Neural cell (in vitro differentiated cells): ENCODE data around the gene TFPI2. TPM values are rescaled to one million over a fixed set of nuclear protein-coding genes. Genes with fewer than 3 reads are reported as not detected.

Experiments
- H2AFZ ChIP-seq: fragments of 200-600, 300-800 bp; sonication (generic), shearing (Covaris generic); 2 replicates; pipeline ENCODE4 v1.6.0; 2014; ENCODE audit warnings: low read depth, mild to moderate bottlenecking, antibody characterized with exemption, low read length, moderate library complexity
- H3F3A ChIP-seq: fragments of 200-600 bp; shearing (Covaris generic); 2 replicates; pipeline ENCODE4 v1.6.1; 2016; ENCODE audit warnings: mild to moderate bottlenecking, moderate library complexity, mixed read lengths, antibody characterized with exemption, low read length; ENCODE audit not compliant: insufficient read depth, poor library complexity, severe bottlenecking
- H3K27ac ChIP-seq: fragments of 200-600, 300-800 bp; sonication (generic), shearing (Covaris generic); 2 replicates; pipeline ENCODE4 v1.5.1; 2014; ENCODE audit warnings: mild to moderate bottlenecking, low read length, moderate library complexity
- H3K27me3 ChIP-seq: fragments of 300-800, 200-600 bp; sonication (generic), shearing (Covaris generic); 2 replicates; pipeline ENCODE4 v1.6.0; 2014; ENCODE audit warnings: mild to moderate bottlenecking, low read depth, low read length, moderate library complexity; ENCODE audit not compliant: insufficient read depth
- H3K36me3 ChIP-seq: fragments of 300-800, 200-600 bp; sonication (generic), shearing (Covaris generic); 2 replicates; pipeline ENCODE4 v1.5.1; 2014; ENCODE audit warnings: mild to moderate bottlenecking, antibody characterized with exemption, low read length, moderate library complexity; ENCODE audit not compliant: insufficient read depth
- H3K4me2 ChIP-seq: fragments of 300-800, 200-600 bp; sonication (generic), shearing (Covaris generic); 2 replicates; pipeline ENCODE4 v1.6.0; 2014; ENCODE audit warnings: mild to moderate bottlenecking, low read length
- H3K4me3 ChIP-seq: fragments of 300-800, 200-600 bp; sonication (generic), shearing (Covaris generic); 2 replicates; pipeline ENCODE4 v1.5.1; 2014; ENCODE audit warnings: mild to moderate bottlenecking, low read length, moderate library complexity
- H3K79me2 ChIP-seq: fragments of 200-600 bp; shearing (Covaris generic); replicated peaks from 2 replicates; pipeline ENCODE4 v1.6.0; 2014; ENCODE audit warnings: mild to moderate bottlenecking, low read length, moderate library complexity; ENCODE audit not compliant: insufficient read depth
- H3K9ac ChIP-seq: fragments of 300-800, 200-600 bp; sonication (generic), shearing (Covaris generic); 2 replicates; pipeline ENCODE4 v1.6.1; 2016; ENCODE audit warnings: mild to moderate bottlenecking, low read length, mixed read lengths
- H3K9me2 ChIP-seq: fragments of 200-600 bp; shearing (Covaris generic); 2 replicates; pipeline ENCODE4 v1.6.1; 2016; ENCODE audit warnings: mild to moderate bottlenecking, low read length, mixed read lengths; ENCODE audit not compliant: insufficient read depth
- H3K9me3 ChIP-seq: fragments of 200-600, 300-800 bp; sonication (generic), shearing (Covaris generic); 2 replicates; pipeline ENCODE4 v1.6.1; 2016; ENCODE audit warnings: mild to moderate bottlenecking, mixed run types, low read length, moderate library complexity, mixed read lengths
- H4K20me1 ChIP-seq: fragments of 200-600 bp; shearing (Covaris generic); 2 replicates; pipeline ENCODE4 v1.6.1; 2016; ENCODE audit warnings: mild to moderate bottlenecking, mixed run types; ENCODE audit not compliant: insufficient read depth
- EP300 ChIP-seq: fragments of 450-650 bp; conservative IDR thresholded peaks from 2 replicates; pipeline ENCODE4 v1.6.1; 2014; ENCODE audit warnings: antibody characterized with exemption, mild to moderate bottlenecking, moderate library complexity; ENCODE audit not compliant: poor library complexity, severe bottlenecking
- EZH2 ChIP-seq: fragments of 200-600, 300-800 bp; shearing (Covaris generic), sonication (generic); IDR thresholded peaks from 2 replicates; pipeline ENCODE4 v1.6.1; 2014; ENCODE audit warnings: antibody characterized with exemption, low read length, borderline replicate concordance, mild to moderate bottlenecking; ENCODE audit not compliant: insufficient read depth, poor library complexity, severe bottlenecking
- MXI1 ChIP-seq: fragments of 450-650 bp; conservative IDR thresholded peaks from 2 replicates; pipeline ENCODE4 v1.6.1; 2014; ENCODE audit warnings: antibody characterized with exemption, mild to moderate bottlenecking; ENCODE audit not compliant: poor library complexity, severe bottlenecking
- POLR2AphosphoS5 ChIP-seq: IDR thresholded peaks from 2 replicates; pipeline ENCODE4 v1.6.1; 2012
- RAD21 ChIP-seq: fragments of 450-650 bp; conservative IDR thresholded peaks from 2 replicates; pipeline ENCODE4 v1.6.1; 2014; ENCODE audit warnings: antibody characterized with exemption, mild to moderate bottlenecking, moderate library complexity
- SMC3 ChIP-seq: fragments of 450-650 bp; conservative IDR thresholded peaks from 2 replicates; pipeline ENCODE4 v1.6.1; 2014; ENCODE audit warnings: antibody characterized with exemption, mild to moderate bottlenecking, moderate library complexity; ENCODE audit not compliant: poor library complexity
- TAF1 ChIP-seq: IDR thresholded peaks from 2 replicates; pipeline ENCODE4 v1.6.1; 2012; ENCODE audit warnings: low read depth
- polyA plus RNA-seq: library from polyadenylated mRNA; depleted of rRNA; stranded (reverse); fragments of >200 nt; gene quantifications from 2 replicates; pipeline ENCODE4 v1.2.3, GENCODE V29; 2014
- TF ChIP-seq, protein P1 (sequence below): fragments of 450-650 bp; IDR thresholded peaks from 2 replicates; pipeline ENCODE4 v1.5.1; 2014; ENCODE audit warnings: antibody characterized with exemption, mild to moderate bottlenecking, moderate library complexity; ENCODE audit not compliant: poor library complexity, severe bottlenecking
- TF ChIP-seq, protein P2 (sequence below): IDR thresholded peaks from 2 replicates; pipeline ENCODE4 v1.6.1; 2012; ENCODE audit warnings: borderline replicate concordance

The TFPI2 gene
- polyA plus RNA-seq, 1 donor from 2014 or later = 0.78 TPM

DNA sequence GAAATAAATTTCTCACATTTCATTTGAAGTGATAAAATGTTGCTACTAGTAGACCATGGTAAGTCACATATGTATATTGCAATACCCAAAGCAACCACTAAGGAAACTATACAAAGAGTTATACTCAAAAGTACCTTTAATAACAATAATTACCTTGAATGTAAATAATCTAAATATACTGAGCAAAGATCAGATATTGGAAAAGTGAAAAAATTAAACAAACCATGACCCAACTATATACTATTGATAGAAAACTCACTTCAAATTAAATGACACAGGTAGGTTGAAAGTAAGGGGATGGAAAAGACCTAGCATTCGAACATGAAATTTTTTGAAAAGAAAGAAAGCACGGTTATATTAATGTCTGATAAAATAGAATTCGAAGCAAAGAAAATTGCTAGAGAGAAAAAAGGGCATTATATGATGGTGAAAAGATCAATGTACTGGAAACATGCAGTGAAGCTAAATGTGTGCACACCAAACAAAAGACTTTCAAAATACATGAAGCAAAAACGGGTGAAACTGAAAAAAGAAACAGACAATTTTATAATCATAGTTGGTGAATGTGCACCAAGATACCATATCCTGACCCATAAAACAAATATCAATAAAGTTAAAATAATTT lies 29.1 kb downstream of the TFPI2 start:
- H3K9ac ChIP-seq = no peak overlapping the region
- H3K9me3 ChIP-seq = no peaks in the 10 kb centered on the region
- no peaks in the 10 kb centered on the region for H3K9me2 ChIP-seq
- no peaks in the 10 kb centered on the region for H4K20me1 ChIP-seq
- H3K4me3 ChIP-seq = no peak overlapping the region
- H3K27ac ChIP-seq = no peak overlapping the region
- no peaks in the 10 kb centered on the region for H3K36me3 ChIP-seq
- TF ChIP-seq MXI1 = no peak
- TF ChIP-seq EZH2 = no peak
- TF ChIP-seq, protein P1, sequence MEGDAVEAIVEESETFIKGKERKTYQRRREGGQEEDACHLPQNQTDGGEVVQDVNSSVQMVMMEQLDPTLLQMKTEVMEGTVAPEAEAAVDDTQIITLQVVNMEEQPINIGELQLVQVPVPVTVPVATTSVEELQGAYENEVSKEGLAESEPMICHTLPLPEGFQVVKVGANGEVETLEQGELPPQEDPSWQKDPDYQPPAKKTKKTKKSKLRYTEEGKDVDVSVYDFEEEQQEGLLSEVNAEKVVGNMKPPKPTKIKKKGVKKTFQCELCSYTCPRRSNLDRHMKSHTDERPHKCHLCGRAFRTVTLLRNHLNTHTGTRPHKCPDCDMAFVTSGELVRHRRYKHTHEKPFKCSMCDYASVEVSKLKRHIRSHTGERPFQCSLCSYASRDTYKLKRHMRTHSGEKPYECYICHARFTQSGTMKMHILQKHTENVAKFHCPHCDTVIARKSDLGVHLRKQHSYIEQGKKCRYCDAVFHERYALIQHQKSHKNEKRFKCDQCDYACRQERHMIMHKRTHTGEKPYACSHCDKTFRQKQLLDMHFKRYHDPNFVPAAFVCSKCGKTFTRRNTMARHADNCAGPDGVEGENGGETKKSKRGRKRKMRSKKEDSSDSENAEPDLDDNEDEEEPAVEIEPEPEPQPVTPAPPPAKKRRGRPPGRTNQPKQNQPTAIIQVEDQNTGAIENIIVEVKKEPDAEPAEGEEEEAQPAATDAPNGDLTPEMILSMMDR = no peak
- no peak for TF ChIP-seq POLR2AphosphoS5
- TF ChIP-seq RAD21 = no peak
- TF ChIP-seq EP300 = no peak
- no peak for TF ChIP-seq SMC3
- H3F3A ChIP-seq = no peaks in the 10 kb centered on the region
- no peak overlapping the region for H2AFZ ChIP-seq
- no peaks in the 10 kb centered on the region for H3K79me2 ChIP-seq
- H3K4me2 ChIP-seq = no peak overlapping the region
- H3K27me3 ChIP-seq = no peaks in the 10 kb centered on the region

DNA sequence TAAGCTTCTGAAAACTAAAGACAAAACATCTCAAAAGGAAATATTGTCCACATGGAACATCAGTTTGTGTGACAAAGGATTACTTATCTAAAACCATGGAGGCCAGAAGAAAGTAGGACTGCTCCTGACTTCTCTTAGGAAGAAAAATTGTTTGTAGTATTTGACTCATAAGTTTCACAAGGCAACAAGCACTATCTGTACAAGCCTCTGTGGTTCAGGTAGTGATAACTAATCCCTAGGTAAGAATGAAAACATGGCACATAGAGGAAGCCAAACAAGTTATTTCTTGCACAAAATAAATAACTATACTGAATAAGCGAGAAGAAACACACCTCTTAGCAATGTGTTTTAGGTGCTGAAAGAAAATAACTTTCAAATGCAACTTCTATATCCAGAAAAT lies 30.3 kb downstream of the TFPI2 start:
- H3K27ac ChIP-seq = no peak overlapping the region
- TF ChIP-seq SMC3 = no peak
- TF ChIP-seq EZH2 = no peak
- TF ChIP-seq, protein P1 = no peak
- TF ChIP-seq POLR2AphosphoS5 = no peak
- TF ChIP-seq TAF1 = no peak
- TF ChIP-seq, protein P2, sequence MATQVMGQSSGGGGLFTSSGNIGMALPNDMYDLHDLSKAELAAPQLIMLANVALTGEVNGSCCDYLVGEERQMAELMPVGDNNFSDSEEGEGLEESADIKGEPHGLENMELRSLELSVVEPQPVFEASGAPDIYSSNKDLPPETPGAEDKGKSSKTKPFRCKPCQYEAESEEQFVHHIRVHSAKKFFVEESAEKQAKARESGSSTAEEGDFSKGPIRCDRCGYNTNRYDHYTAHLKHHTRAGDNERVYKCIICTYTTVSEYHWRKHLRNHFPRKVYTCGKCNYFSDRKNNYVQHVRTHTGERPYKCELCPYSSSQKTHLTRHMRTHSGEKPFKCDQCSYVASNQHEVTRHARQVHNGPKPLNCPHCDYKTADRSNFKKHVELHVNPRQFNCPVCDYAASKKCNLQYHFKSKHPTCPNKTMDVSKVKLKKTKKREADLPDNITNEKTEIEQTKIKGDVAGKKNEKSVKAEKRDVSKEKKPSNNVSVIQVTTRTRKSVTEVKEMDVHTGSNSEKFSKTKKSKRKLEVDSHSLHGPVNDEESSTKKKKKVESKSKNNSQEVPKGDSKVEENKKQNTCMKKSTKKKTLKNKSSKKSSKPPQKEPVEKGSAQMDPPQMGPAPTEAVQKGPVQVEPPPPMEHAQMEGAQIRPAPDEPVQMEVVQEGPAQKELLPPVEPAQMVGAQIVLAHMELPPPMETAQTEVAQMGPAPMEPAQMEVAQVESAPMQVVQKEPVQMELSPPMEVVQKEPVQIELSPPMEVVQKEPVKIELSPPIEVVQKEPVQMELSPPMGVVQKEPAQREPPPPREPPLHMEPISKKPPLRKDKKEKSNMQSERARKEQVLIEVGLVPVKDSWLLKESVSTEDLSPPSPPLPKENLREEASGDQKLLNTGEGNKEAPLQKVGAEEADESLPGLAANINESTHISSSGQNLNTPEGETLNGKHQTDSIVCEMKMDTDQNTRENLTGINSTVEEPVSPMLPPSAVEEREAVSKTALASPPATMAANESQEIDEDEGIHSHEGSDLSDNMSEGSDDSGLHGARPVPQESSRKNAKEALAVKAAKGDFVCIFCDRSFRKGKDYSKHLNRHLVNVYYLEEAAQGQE = no peak
- no peak for TF ChIP-seq EP300
- no peak for TF ChIP-seq MXI1
- TF ChIP-seq RAD21 = no peak
- no peaks in the 10 kb centered on the region for H3K27me3 ChIP-seq
- no peak overlapping the region for H3K9ac ChIP-seq
- H3K4me3 ChIP-seq = no peak overlapping the region
- H3K4me2 ChIP-seq = no peak overlapping the region
- no peaks in the 10 kb centered on the region for H3K36me3 ChIP-seq
- no peaks in the 10 kb centered on the region for H3K9me2 ChIP-seq
- no peaks in the 10 kb centered on the region for H3F3A ChIP-seq
- H2AFZ ChIP-seq = no peak overlapping the region
- no peaks in the 10 kb centered on the region for H3K79me2 ChIP-seq
- H3K9me3 ChIP-seq = no peaks in the 10 kb centered on the region
- H4K20me1 ChIP-seq = no peaks in the 10 kb centered on the region
